Measurements from ENCODE around the gene RNF113A. TPM values are rescaled to one million over a fixed set of nuclear protein-coding genes. Genes with fewer than 3 reads are reported as not detected.
A peak's percentile ranks its signal among the peaks of the same experiment; 100 is the strongest.
"Not testable (repeated sequence)": the region's sequence is repeated elsewhere in the genome, so short reads cannot be mapped to it uniquely, and the experiment has no call there.

RNF113A gene
- total RNA-seq, 1 donor from 2014 or later, result 28.8 TPM

GRCh38 chrX:119880552-119881437 lies 9.3 kb upstream of the RNF113A start:
- Mint-ChIP-seq H3K36me3 (ENCODE audit: low read depth) (peaks cover 8% of the 10 kb centered on the region), H3K4me1 (ENCODE audit: low read depth) (peaks cover 12% of the 10 kb centered on the region), H3K4me3 (no peak overlapping the region), H3K9me3 (no peaks in the 10 kb centered on the region), H3K27me3 (ENCODE audit: insufficient read depth) (no peaks in the 10 kb centered on the region), H3K27ac (peak overlapping the region; percentile 79)
- DNase-seq (ENCODE audit: low spot score), result no peak
- intact Hi-C loops (cut with micrococcal nuclease), result loop anchor here (1.0 to 2.0 kb wide), 3 partner anchors 9 to 364 kb away; partner anchors contain the start of genes NDUFA1, RNF113A and RPL39

GRCh38 chrX:119880076-119880475 lies 8.5 kb upstream of the RNF113A start:
- intact Hi-C loops (cut with micrococcal nuclease), result loop anchor here (1.0 to 2.0 kb wide), 3 partner anchors 9 to 363 kb away; partner anchors contain the start of genes NDUFA1, RNF113A and RPL39
- DNase-seq (ENCODE audit: low spot score), result no peak
- Mint-ChIP-seq H3K27me3 (ENCODE audit: insufficient read depth) (no peaks in the 10 kb centered on the region), H3K27ac (peak overlapping the region; percentile 79), H3K36me3 (ENCODE audit: low read depth) (peaks cover 8% of the 10 kb centered on the region), H3K4me1 (ENCODE audit: low read depth) (peaks cover 12% of the 10 kb centered on the region), H3K9me3 (no peaks in the 10 kb centered on the region), H3K4me3 (no peak overlapping the region)

GRCh38 chrX:119878740-119879139 lies 7.2 kb upstream of the RNF113A start:
- intact Hi-C loops (cut with micrococcal nuclease), result no loop called here
- H3K36me3 Mint-ChIP-seq (ENCODE audit: low read depth), result peaks cover 8% of the 10 kb centered on the region
- no peak overlapping the region for H3K27ac Mint-ChIP-seq

DNA sequence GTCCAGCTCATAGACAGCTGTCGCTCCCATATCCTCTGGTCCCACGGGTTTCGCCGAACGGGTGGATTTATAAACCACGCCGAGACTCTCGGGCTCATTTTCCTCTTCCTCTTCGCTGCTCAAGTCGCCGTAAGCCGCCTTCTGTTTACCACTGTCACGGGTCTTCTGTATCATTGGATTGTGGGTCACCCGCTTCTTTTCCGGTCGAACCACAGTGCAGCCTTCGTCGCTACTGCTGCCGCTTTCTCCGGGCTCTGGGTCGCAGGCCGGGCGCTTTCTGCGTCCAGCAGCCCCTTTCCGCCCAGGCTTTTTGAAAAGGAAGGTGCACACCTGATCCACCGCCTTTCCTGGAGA lies 311 bp downstream of the RNF113A start:
- H3K27ac Mint-ChIP-seq, result peak overlapping the region; percentile 100
- no peaks in the 10 kb centered on the region for H3K27me3 Mint-ChIP-seq (ENCODE audit: insufficient read depth)
- intact Hi-C loops (cut with micrococcal nuclease), result loop anchor here (1.0 to 5.0 kb wide), 11 partner anchors 9 to 690 kb away; partner anchors contain the start of genes CUL4B, NKRF, RPL39 and SEPTIN6
- peak overlapping the region; percentile 99 for H3K4me3 Mint-ChIP-seq
- peaks cover 16% of the 10 kb centered on the region for H3K36me3 Mint-ChIP-seq (ENCODE audit: low read depth)
- no peak for DNase-seq (ENCODE audit: low spot score)
- no peaks in the 10 kb centered on the region for H3K9me3 Mint-ChIP-seq
- peaks cover 5% of the 10 kb centered on the region for H3K4me1 Mint-ChIP-seq (ENCODE audit: low read depth)

More at GRCh38 chrX:119878740-119879139, 7.2 kb upstream of the RNF113A start:
- Mint-ChIP-seq H3K27me3 (ENCODE audit: insufficient read depth) (no peaks in the 10 kb centered on the region), H3K4me1 (ENCODE audit: low read depth) (peaks cover 12% of the 10 kb centered on the region), H3K9me3 (no peaks in the 10 kb centered on the region), H3K4me3 (no peak overlapping the region)
- no peak for DNase-seq (ENCODE audit: low spot score)

- Mint-ChIP-seq H3K36me3 (ENCODE audit: low read depth) (peaks cover 13% of the 10 kb centered on the region), H3K4me3 (peak overlapping the region; percentile 99), H3K9me3 (no peaks in the 10 kb centered on the region), H3K4me1 (ENCODE audit: low read depth) (peaks cover 5% of the 10 kb centered on the region), H3K27ac (peak overlapping the region; percentile 100), H3K27me3 (ENCODE audit: insufficient read depth) (no peaks in the 10 kb centered on the region)
- no peak for DNase-seq (ENCODE audit: low spot score)
- intact Hi-C loops (cut with micrococcal nuclease), result loop anchor here (1.0 to 5.0 kb wide), 11 partner anchors 10 to 690 kb away; partner anchors contain the start of genes CUL4B, NKRF, RPL39 and SEPTIN6
Observed at GRCh38 chrX:119870626-119871131, 854 bp downstream of the RNF113A start.

GRCh38 chrX:119853444-119853843 lies 18.1 kb downstream of the RNF113A start:
- peaks cover 7% of the 10 kb centered on the region for H3K4me1 Mint-ChIP-seq (ENCODE audit: low read depth)
- intact Hi-C loops (cut with micrococcal nuclease), result loop anchor here (1.0 to 2.0 kb wide), 6 partner anchors 18 to 617 kb away; partner anchors contain the start of genes NDUFA1, NKAP, PGRMC1 and RNF113A
- peak overlapping the region; percentile 97 for H3K27ac Mint-ChIP-seq
- no peaks in the 10 kb centered on the region for H3K9me3 Mint-ChIP-seq
- H3K4me3 Mint-ChIP-seq, result no peak overlapping the region
- H3K27me3 Mint-ChIP-seq (ENCODE audit: insufficient read depth), result no peaks in the 10 kb centered on the region
- DNase-seq (ENCODE audit: low spot score), result no peak
- peaks cover 10% of the 10 kb centered on the region for H3K36me3 Mint-ChIP-seq (ENCODE audit: low read depth)

DNA sequence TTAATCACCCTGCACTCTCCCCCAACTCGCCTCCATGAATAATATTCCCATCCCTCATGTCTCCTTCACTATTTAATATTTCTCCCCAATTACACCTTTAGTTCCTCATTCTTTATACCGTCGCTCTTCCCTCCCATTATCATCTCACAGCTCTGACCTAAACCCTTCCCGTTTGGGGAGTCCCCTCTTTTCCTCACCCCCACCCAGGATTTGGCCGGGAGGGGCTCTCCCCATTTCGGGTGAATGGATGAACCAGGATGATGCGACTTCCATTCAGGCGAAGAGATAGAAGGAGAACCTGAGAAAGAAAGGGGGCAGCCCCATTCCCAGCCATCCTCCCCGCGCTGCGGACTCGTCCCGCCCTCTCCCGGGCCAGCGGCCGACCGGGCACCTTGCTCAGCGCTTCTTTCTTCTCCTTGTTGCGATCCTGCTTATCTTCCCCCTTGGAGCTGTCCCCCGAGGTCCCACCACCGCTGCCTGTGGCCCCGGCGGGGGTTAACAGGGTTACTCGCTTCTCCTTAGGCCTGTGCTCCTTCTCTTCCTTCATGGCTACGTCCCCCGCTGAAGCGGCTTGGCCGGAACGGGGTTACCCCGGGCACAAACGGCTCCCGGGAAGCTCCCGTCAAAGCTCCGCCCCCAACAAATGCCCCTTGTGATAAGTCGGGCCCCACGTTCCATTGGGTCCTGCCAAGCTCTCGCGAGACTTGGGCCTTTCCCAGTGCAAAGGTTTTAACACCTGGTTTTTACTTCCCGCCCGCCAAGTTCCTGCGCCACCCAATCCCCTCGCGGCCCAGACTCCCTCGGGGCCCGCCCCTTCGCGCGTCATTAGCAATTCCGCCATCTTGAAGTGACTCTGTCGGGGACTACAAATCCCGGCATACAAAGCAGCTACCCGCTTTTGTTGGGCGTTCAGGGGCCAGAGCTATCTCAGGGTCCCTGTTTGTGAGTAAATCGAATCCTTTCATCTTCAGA lies 18.9 kb downstream of the RNF113A start, which contains the start of gene UPF3B:
Gene UPF3B, minus strand, starts transcription at position 582 of the 972 bp plus-strand sequence. Its CDS starts 35 bp downstream, at position 547.
- Mint-ChIP-seq H3K36me3 (ENCODE audit: low read depth) (peaks cover 10% of the 10 kb centered on the region), H3K4me3 (peak within 1 kb of the TSS; percentile 94), H3K4me1 (ENCODE audit: low read depth) (peaks cover 8% of the 10 kb centered on the region), H3K27ac (peak within 1 kb of the TSS; percentile 97), H3K27me3 (ENCODE audit: insufficient read depth) (no peaks in the 10 kb centered on the region), H3K9me3 (no peaks in the 10 kb centered on the region)
- DNase-seq (ENCODE audit: low spot score), result peak; percentile 90
- intact Hi-C loops (cut with micrococcal nuclease), result loop anchor here (1.0 to 2.0 kb wide), 6 partner anchors 19 to 616 kb away; partner anchors contain the start of genes NDUFA1, NKAP, PGRMC1 and RNF113A

GRCh38 chrX:119833905-119834304 lies 37.6 kb downstream of the RNF113A start:
- no peak for DNase-seq (ENCODE audit: low spot score)
- Mint-ChIP-seq H3K4me1 (ENCODE audit: low read depth) (no peaks in the 10 kb centered on the region), H3K27ac (no peak overlapping the region), H3K9me3 (no peaks in the 10 kb centered on the region), H3K4me3 (no peak overlapping the region), H3K36me3 (ENCODE audit: low read depth) (peaks cover 34% of the 10 kb centered on the region), H3K27me3 (ENCODE audit: insufficient read depth) (peaks cover 1% of the 10 kb centered on the region)
- intact Hi-C loops (cut with micrococcal nuclease), result no loop called here

DNA sequence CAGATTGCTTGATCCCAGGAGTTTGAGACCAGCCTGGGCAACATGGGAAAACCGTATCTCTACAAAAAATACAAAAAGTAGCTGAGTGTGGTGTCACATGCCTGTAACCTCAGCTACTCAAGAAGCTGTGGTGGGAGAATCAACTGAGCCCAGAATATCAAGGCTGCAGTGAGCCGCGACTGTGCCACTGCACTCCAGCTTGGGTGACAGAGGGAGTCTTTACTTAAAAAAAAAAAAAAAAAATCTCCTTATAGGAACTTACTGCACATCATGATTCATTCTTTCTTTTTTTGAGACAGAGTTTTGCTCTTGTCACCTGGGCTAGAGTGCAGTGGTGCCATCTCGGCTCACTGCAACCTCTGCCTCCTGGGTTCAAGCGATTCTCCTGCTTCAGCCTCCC lies 43.1 kb downstream of the RNF113A start:
- DNase-seq (ENCODE audit: low spot score), result no peak
- peaks cover 17% of the 10 kb centered on the region for H3K36me3 Mint-ChIP-seq (ENCODE audit: low read depth)
- H3K4me1 Mint-ChIP-seq (ENCODE audit: low read depth), result no peaks in the 10 kb centered on the region
- H3K27me3 Mint-ChIP-seq (ENCODE audit: insufficient read depth), result no peaks in the 10 kb centered on the region
- H3K9me3 Mint-ChIP-seq, result no peaks in the 10 kb centered on the region
- H3K27ac Mint-ChIP-seq, result no peak overlapping the region
- intact Hi-C loops (cut with micrococcal nuclease), result no loop called here
- no peak overlapping the region for H3K4me3 Mint-ChIP-seq

DNA sequence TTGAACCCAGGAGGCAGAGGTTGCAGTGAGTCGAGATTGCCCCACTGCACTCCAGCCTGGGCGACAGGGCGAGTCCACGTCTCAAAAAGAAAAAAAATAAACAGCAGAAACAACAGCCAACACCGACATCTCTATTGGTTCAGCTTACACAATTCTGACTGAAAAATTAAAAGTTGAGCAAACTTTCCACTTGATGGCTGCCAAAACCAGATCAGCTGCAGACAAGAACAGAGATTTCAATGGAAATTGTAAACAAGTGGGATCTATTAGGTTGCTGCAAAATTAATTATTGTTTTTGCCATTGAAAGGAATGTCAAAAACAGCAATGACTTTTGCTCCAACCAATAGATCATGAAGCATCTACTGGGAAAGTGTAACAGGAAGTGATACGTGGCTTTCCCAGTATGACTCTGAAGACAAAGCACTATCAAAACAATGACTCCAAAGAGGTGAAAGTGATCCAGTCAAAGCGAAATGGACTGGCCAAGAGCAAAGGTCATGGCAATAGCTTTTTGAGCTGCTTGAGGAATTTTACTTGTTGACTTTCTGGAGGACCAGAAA lies 45.1 kb downstream of the RNF113A start:
- Mint-ChIP-seq H3K4me3 (no peak overlapping the region), H3K4me1 (ENCODE audit: low read depth) (peaks cover 10% of the 10 kb centered on the region), H3K36me3 (ENCODE audit: low read depth) (peaks cover 10% of the 10 kb centered on the region), H3K9me3 (no peaks in the 10 kb centered on the region), H3K27ac (no peak overlapping the region), H3K27me3 (ENCODE audit: insufficient read depth) (no peaks in the 10 kb centered on the region)
- intact Hi-C loops (cut with micrococcal nuclease), result loop anchor here (1.0 to 2.0 kb wide), 2 partner anchors 35 to 70 kb away; partner anchors contain the start of gene RPL39
- DNase-seq (ENCODE audit: low spot score), result peak; percentile 0

GRCh38 chrX:119824221-119824620 lies 47.3 kb downstream of the RNF113A start:
- DNase-seq (ENCODE audit: low spot score); H3K36me3 Mint-ChIP-seq (ENCODE audit: low read depth); H3K9me3 Mint-ChIP-seq; H3K27ac Mint-ChIP-seq; H3K4me3 Mint-ChIP-seq; intact Hi-C loops (cut with micrococcal nuclease); H3K27me3 Mint-ChIP-seq (ENCODE audit: insufficient read depth): not testable (repeated sequence)
- H3K4me1 Mint-ChIP-seq (ENCODE audit: low read depth), result peaks cover 10% of the 10 kb centered on the region

- H3K9me3 Mint-ChIP-seq; H3K27me3 Mint-ChIP-seq (ENCODE audit: insufficient read depth); H3K36me3 Mint-ChIP-seq (ENCODE audit: low read depth): not testable (repeated sequence)
- peak overlapping the region; percentile 82 for H3K27ac Mint-ChIP-seq
- H3K4me1 Mint-ChIP-seq (ENCODE audit: low read depth), result peaks cover 10% of the 10 kb centered on the region
- DNase-seq (ENCODE audit: low spot score), result peak; percentile 0
- peak overlapping the region; percentile 13 for H3K4me3 Mint-ChIP-seq
- intact Hi-C loops (cut with micrococcal nuclease), result loop anchor here (1.0 to 2.0 kb wide), 3 partner anchors 30 to 49 kb away; partner anchors contain the start of genes NDUFA1, RNF113A and RPL39
Observed at GRCh38 chrX:119821703-119822102, 49.8 kb downstream of the RNF113A start.

Measured in activated T-helper 1 cell treated with anti-CD3 and anti-CD28 coated beads, Interleukin-12 subunit alpha, Interleukin-12 subunit beta, Interleukin-2, Interleukin-4 antibody, amounts not matched to agents 30 ng/mL and 10 ng/mL and 1 ng/mL, durations not matched to agents 14 hours and 24 hours and 36 hours (primary cell).